Ovary (tissue), 9 donors: ENCODE data around the gene IRF6. TPM values are rescaled to one million over a fixed set of nuclear protein-coding genes. Genes with fewer than 3 reads are reported as not detected.
"Not testable (repeated sequence)": the region's sequence is repeated elsewhere in the genome, so short reads cannot be mapped to it uniquely, and the experiment has no call there.

Experiments used
- DNase-seq, 5 donors: peaks; one replicate each; pipeline ENCODE4 v3.0.0-alpha.2; 2019 to 2020
- H3K27ac ChIP-seq, 2 donors: fragments of 200-600 bp; one replicate each; pipeline versions ENCODE4 v1.5.1 to v1.8.0; 2019 to 2022
- H3K27me3 ChIP-seq: fragments of 200-600 bp; one replicate; pipeline ENCODE4 v1.8.0; 2022
- H3K36me3 ChIP-seq: fragments of 200-600 bp; sonication (generic); one replicate; pipeline ENCODE4 v1.5.1; 2019
- H3K4me1 ChIP-seq: one replicate; pipeline ENCODE4 v1.8.1; 2013; ENCODE audit warnings: mild to moderate bottlenecking, moderate library complexity; ENCODE audit not compliant: insufficient read depth
- H3K4me3 ChIP-seq: fragments of 200-600 bp; sonication (generic); one replicate; pipeline ENCODE4 v1.5.1; 2017
- H3K9me3 ChIP-seq, 2 donors: fragments of 200-600 bp in 1 of 2; sonication (generic) in 1 of 2; one replicate each; pipeline versions ENCODE4 v1.5.1 to v1.8.1; 2013 to 2019; ENCODE audit warnings: mild to moderate bottlenecking in 1 of 2, moderate library complexity in 1 of 2
- CTCF ChIP-seq, 3 donors: fragments of 450-650 bp in 2 of 3; fragments of 200-600 bp in 1 of 3; IDR thresholded peaks; one replicate each; pipeline versions ENCODE4 v1.5.1 to v1.8.0; 2016 to 2022; ENCODE audit warnings: antibody characterized with exemption in 3 of 3, mild to moderate bottlenecking in 1 of 3
- EP300 ChIP-seq: sonication (generic); formaldehyde crosslinking; IDR thresholded peaks from one replicate; pipeline ENCODE4 v1.6.1; 2017; ENCODE audit warnings: antibody characterized with exemption
- POLR2A ChIP-seq: fragments of 450-650 bp; IDR thresholded peaks from one replicate; pipeline ENCODE4 v1.6.1; 2017; ENCODE audit warnings: antibody characterized with exemption, mild to moderate bottlenecking, moderate library complexity
- WGBS, 3 donors: extraction: QIAGEN DNeasy Blood & Tissue Kit in 1 of 3; methylation state at CpG; one replicate each; pipeline versions ENCODE4 v1.1.5 to v1.1.7; 2013 to 2017; 5-methylcytosine and 5-hydroxymethylcytosine counted together
- intact Hi-C, 4 donors: fragments of 100-400 bp; cut with DNase I; formaldehyde crosslinking; loops; one replicate each; pipeline versions ENCODE4 v1.11.0 to v1.15.1; 2022 to 2023
- polyA plus RNA-seq, 2 donors: library from polyadenylated mRNA; stranded (reverse); fragments of 200-250 nt in 1 of 2; fragments of 350-450 nt in 1 of 2; fragmentation: Illumina TruSeq in 1 of 2; extraction: RNeasy Lipid Tissue Mini Kit (QIAGEN cat#74804) in 1 of 2; gene quantifications; one replicate each; pipeline ENCODE4 v1.2.3, GENCODE V29; 2013 to 2014
- total RNA-seq, 7 donors: library from RNA; depleted of rRNA in 2 of 7; stranded (reverse); fragments of >200 nt in 2 of 7; fragmentation: NEBNext Ultra II Directional in 3 of 7; extraction: Animal tissue kit (Norgen Biotek cat#: 25700) in 3 of 7; gene quantifications; one replicate each; pipeline versions ENCODE4 v1.1.0 to v1.2.4, GENCODE V29; 2016 to 2023
- donor health status: DM: no; HTN: no; CAD: no; lungs with moderate emphysema.
- donor health status: DM: no; HTN: no; CAD: no.
- donor health status: Bipolar disorder and iron deficiency.
- donor health status: DM: yes; HTN: yes; CAD: no.
- donor health status: DM: no; HTN: no; CAD: no.
- donor health status: DM: yes; HTN: yes; CAD: no.

IRF6 gene
- total and polyA plus RNA-seq, 9 donors: 0.80 to 24.2 (median 5.0) TPM

GRCh38 chr1:209802117-209802779 lies 3.7 kb downstream of the IRF6 start:
- Histone ChIP-seq H3K27me3 (no peaks in the 10 kb centered on the region), H3K9me3 (peaks cover 0 to 3% of the 10 kb centered on the region in 2 donors), H3K4me1 (no peaks in the 10 kb centered on the region), H3K36me3 (no peaks in the 10 kb centered on the region), H3K4me3 (no peak overlapping the region), H3K27ac (no peak overlapping the region)
- DNase-seq: no peak
- no peak for TF ChIP-seq POLR2A
- no peak for TF ChIP-seq EP300
- no peak for TF ChIP-seq CTCF (IDR thresholded peaks at IDR 0.05)
- WGBS, 3 donors: 81 to 84% (median 84%) methylated on average over 4 of the region's 4 CpGs
- intact Hi-C loops: no loop called here

GRCh38 chr1:209800984-209801834 lies 4.7 kb downstream of the IRF6 start:
- no peaks in the 10 kb centered on the region for H3K36me3 ChIP-seq
- DNase-seq: peak in 2 of 5 donors; percentile 32 to 35
- H3K27ac ChIP-seq: no peak overlapping the region

GRCh38 chr1:209797978-209798639 lies 7.8 kb downstream of the IRF6 start:
- 75 to 86% (median 80%) methylated on average over 9 of the region's 9 CpGs for WGBS, 3 donors
- Histone ChIP-seq H3K27me3 (no peaks in the 10 kb centered on the region), H3K36me3 (no peaks in the 10 kb centered on the region), H3K4me3 (no peak overlapping the region), H3K9me3 (no peaks in the 10 kb centered on the region), H3K4me1 (no peaks in the 10 kb centered on the region), H3K27ac (no peak overlapping the region)
- DNase-seq: no peak
- TF ChIP-seq POLR2A (no peak), EP300 (no peak), CTCF (IDR thresholded peaks at IDR 0.05) (no peak)
- intact Hi-C loops: no loop called here

More at GRCh38 chr1:209800984-209801834, 4.7 kb downstream of the IRF6 start:
- 38 to 54% (median 43%) methylated on average over 5 of the region's 5 CpGs for WGBS, 3 donors
- TF ChIP-seq EP300: no peak
- TF ChIP-seq POLR2A: no peak
- no peak for TF ChIP-seq CTCF (IDR thresholded peaks at IDR 0.05)
- Histone ChIP-seq H3K27me3 (no peaks in the 10 kb centered on the region), H3K4me3 (no peak overlapping the region), H3K9me3 (peaks cover 0 to 3% of the 10 kb centered on the region in 2 donors), H3K4me1 (no peaks in the 10 kb centered on the region)
- intact Hi-C loops: no loop called here

GRCh38 chr1:209793711-209794110 lies 12.2 kb downstream of the IRF6 start:
- H3K4me3 ChIP-seq, H3K36me3 ChIP-seq, H3K27me3 ChIP-seq, DNase-seq, H3K9me3 ChIP-seq, H3K4me1 ChIP-seq, H3K27ac ChIP-seq, intact Hi-C loops: not testable (repeated sequence)
- 78 to 85% (median 82%) methylated on average over 3 of the region's 3 CpGs for WGBS, 3 donors
